Measurements from ENCODE around the gene SLC27A1.

DNA sequence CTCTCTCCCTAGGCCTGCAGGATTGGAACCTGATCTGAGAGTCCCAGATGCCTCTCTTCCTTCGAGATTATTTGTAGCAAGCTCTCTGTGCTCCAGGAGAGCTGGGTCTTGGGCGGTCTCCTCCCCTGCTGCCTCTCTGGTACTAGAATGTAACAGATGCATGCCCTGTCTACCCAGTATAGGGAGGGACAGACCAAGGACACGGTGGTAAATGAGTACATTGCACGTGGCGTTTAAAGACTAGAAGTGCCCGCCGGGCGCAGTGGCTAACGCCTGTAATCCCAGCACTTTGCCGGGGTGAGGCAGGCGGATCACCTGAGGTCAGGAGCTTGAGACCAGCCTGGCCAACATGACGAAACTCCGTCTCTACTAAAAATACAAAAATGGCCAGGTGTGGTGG is 11.7 kb downstream of the SLC27A1 start:
- TF ChIP-seq, protein P1, sequence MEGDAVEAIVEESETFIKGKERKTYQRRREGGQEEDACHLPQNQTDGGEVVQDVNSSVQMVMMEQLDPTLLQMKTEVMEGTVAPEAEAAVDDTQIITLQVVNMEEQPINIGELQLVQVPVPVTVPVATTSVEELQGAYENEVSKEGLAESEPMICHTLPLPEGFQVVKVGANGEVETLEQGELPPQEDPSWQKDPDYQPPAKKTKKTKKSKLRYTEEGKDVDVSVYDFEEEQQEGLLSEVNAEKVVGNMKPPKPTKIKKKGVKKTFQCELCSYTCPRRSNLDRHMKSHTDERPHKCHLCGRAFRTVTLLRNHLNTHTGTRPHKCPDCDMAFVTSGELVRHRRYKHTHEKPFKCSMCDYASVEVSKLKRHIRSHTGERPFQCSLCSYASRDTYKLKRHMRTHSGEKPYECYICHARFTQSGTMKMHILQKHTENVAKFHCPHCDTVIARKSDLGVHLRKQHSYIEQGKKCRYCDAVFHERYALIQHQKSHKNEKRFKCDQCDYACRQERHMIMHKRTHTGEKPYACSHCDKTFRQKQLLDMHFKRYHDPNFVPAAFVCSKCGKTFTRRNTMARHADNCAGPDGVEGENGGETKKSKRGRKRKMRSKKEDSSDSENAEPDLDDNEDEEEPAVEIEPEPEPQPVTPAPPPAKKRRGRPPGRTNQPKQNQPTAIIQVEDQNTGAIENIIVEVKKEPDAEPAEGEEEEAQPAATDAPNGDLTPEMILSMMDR (tag by site-specific recombination; IDR thresholded peaks at IDR 0.05) = no peak
- no peak for TF ChIP-seq SETDB1 (IDR thresholded peaks at IDR 0.05; ENCODE audit: insufficient read length, low read length)
- no peak for TF ChIP-seq ZBTB48 (tag by site-specific recombination; IDR thresholded peaks at IDR 0.05)
- TF ChIP-seq ZNF600 (tag by site-specific recombination; IDR thresholded peaks at IDR 0.05) = no peak
- no peak for TF ChIP-seq ZNF433 (tag by site-specific recombination; IDR thresholded peaks at IDR 0.05; ENCODE audit: low read depth)
- TF ChIP-seq ZNF146 (tag by site-specific recombination; IDR thresholded peaks at IDR 0.05) = no peak
- TF ChIP-seq, protein P2, sequence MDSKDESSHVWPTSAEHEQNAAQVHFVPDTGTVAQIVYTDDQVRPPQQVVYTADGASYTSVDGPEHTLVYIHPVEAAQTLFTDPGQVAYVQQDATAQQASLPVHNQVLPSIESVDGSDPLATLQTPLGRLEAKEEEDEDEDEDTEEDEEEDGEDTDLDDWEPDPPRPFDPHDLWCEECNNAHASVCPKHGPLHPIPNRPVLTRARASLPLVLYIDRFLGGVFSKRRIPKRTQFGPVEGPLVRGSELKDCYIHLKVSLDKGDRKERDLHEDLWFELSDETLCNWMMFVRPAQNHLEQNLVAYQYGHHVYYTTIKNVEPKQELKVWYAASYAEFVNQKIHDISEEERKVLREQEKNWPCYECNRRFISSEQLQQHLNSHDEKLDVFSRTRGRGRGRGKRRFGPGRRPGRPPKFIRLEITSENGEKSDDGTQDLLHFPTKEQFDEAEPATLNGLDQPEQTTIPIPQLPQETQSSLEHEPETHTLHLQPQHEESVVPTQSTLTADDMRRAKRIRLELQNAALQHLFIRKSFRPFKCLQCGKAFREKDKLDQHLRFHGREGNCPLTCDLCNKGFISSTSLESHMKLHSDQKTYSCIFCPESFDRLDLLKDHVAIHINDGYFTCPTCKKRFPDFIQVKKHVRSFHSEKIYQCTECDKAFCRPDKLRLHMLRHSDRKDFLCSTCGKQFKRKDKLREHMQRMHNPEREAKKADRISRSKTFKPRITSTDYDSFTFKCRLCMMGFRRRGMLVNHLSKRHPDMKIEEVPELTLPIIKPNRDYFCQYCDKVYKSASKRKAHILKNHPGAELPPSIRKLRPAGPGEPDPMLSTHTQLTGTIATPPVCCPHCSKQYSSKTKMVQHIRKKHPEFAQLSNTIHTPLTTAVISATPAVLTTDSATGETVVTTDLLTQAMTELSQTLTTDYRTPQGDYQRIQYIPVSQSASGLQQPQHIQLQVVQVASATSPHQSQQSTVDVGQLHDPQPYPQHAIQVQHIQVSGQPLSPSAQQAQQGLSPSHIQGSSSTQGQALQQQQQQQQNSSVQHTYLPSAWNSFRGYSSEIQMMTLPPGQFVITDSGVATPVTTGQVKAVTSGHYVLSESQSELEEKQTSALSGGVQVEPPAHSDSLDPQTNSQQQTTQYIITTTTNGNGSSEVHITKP (tag by site-specific recombination; IDR thresholded peaks at IDR 0.05) = no peak
- TF ChIP-seq IKZF3 (tag by site-specific recombination; IDR thresholded peaks at IDR 0.05) = no peak
